Mesodermal cell (in vitro differentiated cells): ENCODE measurements around the gene ATP6V0E1.
"Not testable (repeated sequence)": the region's sequence is repeated elsewhere in the genome, so short reads cannot be mapped to it uniquely, and the experiment has no call there.

Experiments used
- H3K27ac ChIP-seq: 2 replicates; pipeline ENCODE4 v1.7.0; 2013; ENCODE audit warnings: mild to moderate bottlenecking, low read depth, low read length, moderate library complexity; ENCODE audit not compliant: severe bottlenecking
- H3K36me3 ChIP-seq: 2 replicates; pipeline ENCODE4 v1.7.1; 2013; ENCODE audit warnings: mild to moderate bottlenecking, low read length, moderate library complexity; ENCODE audit not compliant: control insufficient read depth, insufficient read depth
- H3K4me1 ChIP-seq: one replicate; pipeline ENCODE4 v1.7.1; 2013; ENCODE audit warnings: mild to moderate bottlenecking, low read length; ENCODE audit not compliant: insufficient read depth, control insufficient read depth, poor library complexity, severe bottlenecking
- H3K4me3 ChIP-seq: 2 replicates; pipeline ENCODE4 v1.7.0; 2013; ENCODE audit warnings: low read length, control low read depth, mild to moderate bottlenecking; ENCODE audit not compliant: insufficient read depth, poor library complexity, severe bottlenecking; ENCODE audit errors: extremely low read depth
- H3K9me3 ChIP-seq: 2 replicates; pipeline ENCODE4 v1.7.1; 2013; ENCODE audit warnings: mild to moderate bottlenecking, low read length, moderate library complexity; ENCODE audit not compliant: control insufficient read depth
- WGBS, 2 experiments: methylation state at CpG; one replicate each; pipeline ENCODE4 v1.1.5; 2013; ENCODE audit warnings: missing lambda C conversion rate in 2 of 2; ENCODE audit not compliant: insufficient coverage in 2 of 2; 5-methylcytosine and 5-hydroxymethylcytosine counted together

ATP6V0E1 gene

GRCh38 chr5:173075970-173076369, 92.4 kb downstream of the ATP6V0E1 start:
- no peak overlapping the region for H3K4me3 ChIP-seq
- no peaks in the 10 kb centered on the region for H3K9me3 ChIP-seq
- H3K27ac ChIP-seq, result no peak overlapping the region
- H3K4me1 ChIP-seq, result no peaks in the 10 kb centered on the region
- no peaks in the 10 kb centered on the region for H3K36me3 ChIP-seq
- WGBS, 2 experiments, result no CpG with 5 or more reads among the region's 5 CpGs

- H3K4me3 ChIP-seq, H3K9me3 ChIP-seq, H3K36me3 ChIP-seq, H3K4me1 ChIP-seq, H3K27ac ChIP-seq: not testable (repeated sequence)
- 90 to 97% methylated on average over 3 of the region's 4 CpGs for WGBS, 2 experiments
Observed at GRCh38 chr5:173076471-173076870, 92.9 kb downstream of the ATP6V0E1 start.

GRCh38 chr5:173078878-173079277, 95.3 kb downstream of the ATP6V0E1 start:
- Histone ChIP-seq H3K4me3 (no peak overlapping the region), H3K36me3 (peaks cover 3% of the 10 kb centered on the region), H3K27ac (no peak overlapping the region), H3K4me1 (no peaks in the 10 kb centered on the region), H3K9me3 (no peaks in the 10 kb centered on the region)
- WGBS, 2 experiments, result 92 to 100% methylated on average over 2 of the region's 3 CpGs
